ENCODE data around the gene ACTL8. TPM values are rescaled to one million over a fixed set of nuclear protein-coding genes. Genes with fewer than 3 reads are reported as not detected.

ACTL8 gene
- total and polyA plus RNA-seq, 2 of the 4 experiments (the other 2 are of a cell fraction), result under 0.01 to 0.07 TPM

DNA sequence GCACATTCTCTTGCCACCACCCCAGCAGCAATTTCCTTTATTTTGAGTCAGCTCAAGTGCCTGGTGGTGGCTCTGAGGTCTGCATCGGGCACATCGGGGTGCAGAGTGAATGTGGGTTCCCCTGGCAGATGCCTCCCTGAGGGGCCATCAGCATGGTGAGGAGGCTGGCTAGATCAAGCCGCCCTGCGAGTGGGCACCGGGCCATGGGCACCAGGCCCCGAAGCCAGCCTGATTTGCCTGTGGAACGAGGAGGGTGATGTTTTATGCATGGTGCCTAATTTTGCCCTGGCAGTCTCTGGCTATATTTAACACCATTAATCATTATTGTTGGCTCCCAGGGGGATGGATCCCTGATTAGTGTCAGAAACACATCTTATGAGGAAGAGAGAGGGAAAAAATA is 36.3 kb downstream of the ACTL8 start:
- in situ Hi-C loops (cut with MboI; ENCODE audit: low sequenced_read_pairs) (no loop called here), intact Hi-C loops (cut with micrococcal nuclease) (no loop called here), dilution Hi-C loops (cut with HindIII; ENCODE audit: low sequenced_read_pairs, unreplicated experiment) (no loop called here)
- Histone ChIP-seq H3K18ac (ENCODE audit: low read depth, low read length) (no peak overlapping the region), H2AK9ac (replicated peaks; ENCODE audit: low read depth, low read length, poor library complexity) (no peak overlapping the region), H4K20me1 (ENCODE audit: insufficient read depth, low read length) (no peaks in the 10 kb centered on the region), H3K14ac (replicated peaks; ENCODE audit: low read depth, low read length) (no peak overlapping the region), H3K36me3 (ENCODE audit: control insufficient read depth, insufficient read depth, low read length) (no peaks in the 10 kb centered on the region), H3K9ac (ENCODE audit: low read depth, low read length) (no peak overlapping the region), H3K79me1 (ENCODE audit: low read depth in 1 of 2, low read length in 2 of 2) (no peaks in the 10 kb centered on the region), H4K91ac (ENCODE audit: insufficient read depth, low read depth, low read length) (no peak overlapping the region), H3K9me1 (ENCODE audit: insufficient read depth, low read length) (no peaks in the 10 kb centered on the region), H2BK5ac (ENCODE audit: low read depth, low read length, poor library complexity, severe bottlenecking) (no peak overlapping the region), H3K4me1 (ENCODE audit: control insufficient read depth, insufficient read depth, low read length) (no peaks in the 10 kb centered on the region), H3K27ac (ENCODE audit: insufficient read depth, low read length) (no peak overlapping the region), H4K5ac (ENCODE audit: low read depth, low read length) (no peak overlapping the region), H3K23ac (ENCODE audit: low read depth, low read length) (no peak overlapping the region), H3K27me3 (ENCODE audit: control insufficient read depth, insufficient read depth, low read length) (peaks cover 3% of the 10 kb centered on the region; the same call in 1 of the 2 replicates), H2BK120ac (ENCODE audit: low read depth, low read length) (no peak overlapping the region), H2AK5ac (ENCODE audit: low read depth, low read length) (no peak overlapping the region), H3K4ac (ENCODE audit: low read depth, low read length) (no peak overlapping the region), H3K4me3 (ENCODE audit: insufficient read depth, low read depth, low read length) (no peak overlapping the region), H2BK15ac (ENCODE audit: low read depth, low read length) (no peak overlapping the region), H2BK20ac (ENCODE audit: low read depth, low read length) (no peak overlapping the region), H2AFZ (replicated peaks; ENCODE audit: low read length, poor library complexity) (no peak overlapping the region), H4K8ac (ENCODE audit: low read depth in 2 of 2, low read length in 2 of 2) (no peak overlapping the region), H3K4me2 (ENCODE audit: low read depth, low read length) (no peak overlapping the region), H3K9me3 (ENCODE audit: control insufficient read depth, insufficient read depth, low read length) (no peaks in the 10 kb centered on the region), H3K56ac (ENCODE audit: extremely low read depth, insufficient read depth, low read length) (no peak overlapping the region)
- DNase-seq (no peak), ATAC-seq (ENCODE audit: low read depth) (no peak)
- 100% methylated on average over 2 of the region's 7 CpGs; no CpG with 5 or more reads in 1 of the 2 experiments for WGBS, 2 experiments (ENCODE audit: extremely low coverage in 2 of 2, insufficient read length in 1 of 2)
- CTCF ChIA-PET, result no interaction called here
- no TSS peak for BruUV-seq (replicated peaks)
- POLR2A ChIA-PET (ENCODE audit: unreplicated experiment), result no interaction called here
- TF ChIP-seq RAD21 (IDR thresholded peaks at IDR 0.05; ENCODE audit: low read length) (no peak), NFE2L2 (IDR thresholded peaks at IDR 0.05; ENCODE audit: low read depth, low read length) (no peak), POLR2A (IDR thresholded peaks at IDR 0.05; ENCODE audit: low read depth, low read length) (no peak), BHLHE40 (IDR thresholded peaks at IDR 0.05; ENCODE audit: low read depth, low read length) (no peak), FOS (IDR thresholded peaks at IDR 0.05; ENCODE audit: low read depth, low read length) (no peak), MAFK (IDR thresholded peaks at IDR 0.05; ENCODE audit: low read depth, low read length) (no peak)
- TF ChIP-seq, protein P1, sequence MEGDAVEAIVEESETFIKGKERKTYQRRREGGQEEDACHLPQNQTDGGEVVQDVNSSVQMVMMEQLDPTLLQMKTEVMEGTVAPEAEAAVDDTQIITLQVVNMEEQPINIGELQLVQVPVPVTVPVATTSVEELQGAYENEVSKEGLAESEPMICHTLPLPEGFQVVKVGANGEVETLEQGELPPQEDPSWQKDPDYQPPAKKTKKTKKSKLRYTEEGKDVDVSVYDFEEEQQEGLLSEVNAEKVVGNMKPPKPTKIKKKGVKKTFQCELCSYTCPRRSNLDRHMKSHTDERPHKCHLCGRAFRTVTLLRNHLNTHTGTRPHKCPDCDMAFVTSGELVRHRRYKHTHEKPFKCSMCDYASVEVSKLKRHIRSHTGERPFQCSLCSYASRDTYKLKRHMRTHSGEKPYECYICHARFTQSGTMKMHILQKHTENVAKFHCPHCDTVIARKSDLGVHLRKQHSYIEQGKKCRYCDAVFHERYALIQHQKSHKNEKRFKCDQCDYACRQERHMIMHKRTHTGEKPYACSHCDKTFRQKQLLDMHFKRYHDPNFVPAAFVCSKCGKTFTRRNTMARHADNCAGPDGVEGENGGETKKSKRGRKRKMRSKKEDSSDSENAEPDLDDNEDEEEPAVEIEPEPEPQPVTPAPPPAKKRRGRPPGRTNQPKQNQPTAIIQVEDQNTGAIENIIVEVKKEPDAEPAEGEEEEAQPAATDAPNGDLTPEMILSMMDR (conservative IDR thresholded peaks at IDR 0.05; ENCODE audit: low read depth, low read length), result no peak

Data from IMR-90 (cell line).